HFFc6 (cell line): ENCODE data around the gene FBXO24. TPM values are rescaled to one million over a fixed set of nuclear protein-coding genes. Genes with fewer than 3 reads are reported as not detected.

ENCODE experiments used
- DNase-seq: peaks from one replicate; pipeline ENCODE4 v3.0.0-alpha.2; 2018
- H3K27ac Mint-ChIP-seq: 2 replicates; pipeline ENCODE4 v1.8.0; 2020; ENCODE audit warnings: mild to moderate bottlenecking, mixed read lengths
- H3K27me3 Mint-ChIP-seq: 2 replicates; pipeline ENCODE4 v1.8.0; 2021; ENCODE audit warnings: mild to moderate bottlenecking, moderate library complexity, mixed read lengths; ENCODE audit not compliant: insufficient read depth
- H3K36me3 Mint-ChIP-seq: 2 replicates; pipeline ENCODE4 v1.8.0; 2021; ENCODE audit warnings: low read depth, mixed read lengths
- H3K4me1 Mint-ChIP-seq: 2 replicates; pipeline ENCODE4 v1.8.0; 2020; ENCODE audit warnings: low read depth, mixed read lengths
- H3K4me3 Mint-ChIP-seq: 2 replicates; pipeline ENCODE4 v1.8.0; 2020; ENCODE audit warnings: mild to moderate bottlenecking, moderate library complexity, mixed read lengths
- H3K9me3 Mint-ChIP-seq: 2 replicates; pipeline ENCODE4 v1.8.0; 2020; ENCODE audit warnings: mild to moderate bottlenecking, mixed read lengths
- total RNA-seq, 6 experiments: library from RNA; stranded (reverse); fragmentation: NEBNext Ultra II Directional; extraction: Animal tissue kit (Norgen Biotek cat#: 25700); gene quantifications; 2 replicates in 1 of 6; 3 replicates in 5 of 6; pipeline ENCODE4 v1.2.3, GENCODE V29; 2021
- TF ChIP-seq, protein P1 (sequence below): fragments of 200-600 bp; sonication (generic); IDR thresholded peaks from 2 replicates; pipeline ENCODE4 v1.5.0; 2021; ENCODE audit warnings: antibody characterized with exemption, mild to moderate bottlenecking

FBXO24 gene
- total RNA-seq, 6 experiments from 2014 or later, result 0.20 to 0.47 (median 0.28) TPM

- Mint-ChIP-seq H3K4me3 (peak overlapping the region; percentile 98), H3K9me3 (no peaks in the 10 kb centered on the region), H3K4me1 (peaks cover 16% of the 10 kb centered on the region), H3K36me3 (peaks cover 5% of the 10 kb centered on the region), H3K27me3 (peaks cover 1% of the 10 kb centered on the region), H3K27ac (no peak overlapping the region; the same call in 1 of the 2 replicates)
- TF ChIP-seq, protein P1, sequence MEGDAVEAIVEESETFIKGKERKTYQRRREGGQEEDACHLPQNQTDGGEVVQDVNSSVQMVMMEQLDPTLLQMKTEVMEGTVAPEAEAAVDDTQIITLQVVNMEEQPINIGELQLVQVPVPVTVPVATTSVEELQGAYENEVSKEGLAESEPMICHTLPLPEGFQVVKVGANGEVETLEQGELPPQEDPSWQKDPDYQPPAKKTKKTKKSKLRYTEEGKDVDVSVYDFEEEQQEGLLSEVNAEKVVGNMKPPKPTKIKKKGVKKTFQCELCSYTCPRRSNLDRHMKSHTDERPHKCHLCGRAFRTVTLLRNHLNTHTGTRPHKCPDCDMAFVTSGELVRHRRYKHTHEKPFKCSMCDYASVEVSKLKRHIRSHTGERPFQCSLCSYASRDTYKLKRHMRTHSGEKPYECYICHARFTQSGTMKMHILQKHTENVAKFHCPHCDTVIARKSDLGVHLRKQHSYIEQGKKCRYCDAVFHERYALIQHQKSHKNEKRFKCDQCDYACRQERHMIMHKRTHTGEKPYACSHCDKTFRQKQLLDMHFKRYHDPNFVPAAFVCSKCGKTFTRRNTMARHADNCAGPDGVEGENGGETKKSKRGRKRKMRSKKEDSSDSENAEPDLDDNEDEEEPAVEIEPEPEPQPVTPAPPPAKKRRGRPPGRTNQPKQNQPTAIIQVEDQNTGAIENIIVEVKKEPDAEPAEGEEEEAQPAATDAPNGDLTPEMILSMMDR, result peak; percentile 31; the same call in 1 of the 2 replicates
- no peak for DNase-seq
Observed at GRCh38 chr7:100612730-100613390, 26.7 kb downstream of the FBXO24 start.

DNA sequence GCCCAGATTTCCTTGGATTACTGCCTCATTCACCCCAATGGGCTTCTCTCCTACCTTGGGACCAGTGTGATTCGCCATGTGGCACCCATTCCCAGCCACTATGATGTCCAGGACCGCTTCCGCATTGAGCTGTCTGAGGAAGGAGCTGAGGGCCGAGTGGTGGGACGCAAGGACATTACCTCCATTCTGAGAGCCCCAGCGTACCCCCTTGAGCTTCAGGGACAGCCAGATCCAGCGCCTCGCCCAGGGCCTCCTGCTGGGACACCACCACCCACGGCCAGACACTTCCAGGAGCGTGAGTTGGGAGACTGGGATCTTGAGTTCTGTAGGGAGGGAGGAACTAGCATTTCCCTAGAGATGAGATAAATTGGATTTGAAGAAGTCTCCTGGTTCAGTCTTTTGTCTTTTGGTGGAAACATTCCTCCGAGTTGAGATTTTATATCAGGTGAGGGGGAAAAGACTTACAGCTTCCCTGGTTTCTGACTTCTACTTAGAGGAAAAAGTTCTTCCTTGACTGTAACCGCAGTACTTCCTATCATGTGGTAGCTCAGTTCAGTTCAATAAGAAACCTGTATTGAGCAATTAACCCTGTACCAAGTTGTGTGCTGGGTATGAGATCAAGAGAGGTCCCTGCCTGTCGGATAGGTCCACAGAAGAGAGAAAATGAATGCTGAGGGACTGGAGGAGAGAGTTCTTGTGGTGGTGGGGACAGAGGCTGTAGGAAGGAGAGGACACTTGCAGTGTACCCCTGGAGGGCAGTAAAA lies 27.5 kb downstream of the FBXO24 start:
- TF ChIP-seq, protein P1, result no peak
- H3K9me3 Mint-ChIP-seq, result no peaks in the 10 kb centered on the region
- peaks cover 16% of the 10 kb centered on the region for H3K4me1 Mint-ChIP-seq
- no peak overlapping the region for H3K27ac Mint-ChIP-seq
- H3K36me3 Mint-ChIP-seq, result peaks cover 5% of the 10 kb centered on the region; the same call in 1 of the 2 replicates
- no peak for DNase-seq
- H3K4me3 Mint-ChIP-seq, result peak overlapping the region; percentile 98
- H3K27me3 Mint-ChIP-seq, result peaks cover 1% of the 10 kb centered on the region

DNA sequence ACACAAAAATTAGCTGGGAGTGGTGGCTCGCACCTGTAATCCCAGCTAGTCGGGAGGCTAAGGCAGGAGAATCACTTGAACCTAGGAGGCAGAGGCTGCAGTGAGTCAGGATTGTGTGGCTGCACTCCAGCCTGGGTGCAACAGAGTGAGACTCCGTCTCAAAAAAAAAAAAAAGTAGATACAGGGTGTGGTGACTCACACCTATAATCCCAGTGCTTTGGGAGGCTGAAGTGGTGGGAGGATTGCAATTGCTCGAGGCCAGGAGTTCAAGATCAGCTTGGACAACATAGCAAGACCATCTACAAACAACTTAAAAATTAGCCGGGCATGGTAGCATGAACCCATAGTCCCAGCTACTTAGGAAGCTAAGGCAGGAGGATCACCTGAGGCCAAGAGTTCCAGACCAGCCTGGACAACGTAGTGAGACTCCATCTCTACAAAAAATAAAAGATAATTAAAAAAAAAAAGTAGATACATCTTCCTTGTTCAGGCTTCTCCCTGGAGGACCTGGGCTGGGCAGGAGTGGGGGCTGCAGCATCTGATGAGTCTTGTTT lies 28.3 kb downstream of the FBXO24 start:
- H3K27me3 Mint-ChIP-seq, result peaks cover 1% of the 10 kb centered on the region
- no peak overlapping the region for H3K27ac Mint-ChIP-seq
- peaks cover 16% of the 10 kb centered on the region for H3K4me1 Mint-ChIP-seq
- TF ChIP-seq, protein P1, result no peak
- H3K36me3 Mint-ChIP-seq, result peaks cover 5% of the 10 kb centered on the region; the same call in 1 of the 2 replicates
- no peak overlapping the region for H3K4me3 Mint-ChIP-seq
- DNase-seq, result no peak
- H3K9me3 Mint-ChIP-seq, result no peaks in the 10 kb centered on the region

- H3K36me3 Mint-ChIP-seq, result no peaks in the 10 kb centered on the region
- no peak overlapping the region for H3K27ac Mint-ChIP-seq
Observed at GRCh38 chr7:100620239-100620638, 34.1 kb downstream of the FBXO24 start.

GRCh38 chr7:100620804-100621203 lies 34.7 kb downstream of the FBXO24 start:
- TF ChIP-seq, protein P1, result no peak
- Mint-ChIP-seq H3K27ac (no peak overlapping the region), H3K4me1 (no peaks in the 10 kb centered on the region)

More at GRCh38 chr7:100620239-100620638, 34.1 kb downstream of the FBXO24 start:
- peaks cover 5% of the 10 kb centered on the region for H3K27me3 Mint-ChIP-seq
- no peak overlapping the region for H3K4me3 Mint-ChIP-seq
- no peaks in the 10 kb centered on the region for H3K4me1 Mint-ChIP-seq
- DNase-seq, result no peak
- no peaks in the 10 kb centered on the region for H3K9me3 Mint-ChIP-seq
- TF ChIP-seq, protein P1, result no peak

More at GRCh38 chr7:100620804-100621203, 34.7 kb downstream of the FBXO24 start:
- no peaks in the 10 kb centered on the region for H3K36me3 Mint-ChIP-seq
- DNase-seq, result no peak
- no peak overlapping the region for H3K4me3 Mint-ChIP-seq
- H3K27me3 Mint-ChIP-seq, result peaks cover 5% of the 10 kb centered on the region
- no peaks in the 10 kb centered on the region for H3K9me3 Mint-ChIP-seq
